SK-N-SH (cell line): Measurements from ENCODE around the gene SCAMP3. TPM values are rescaled to one million over a fixed set of nuclear protein-coding genes. Genes with fewer than 3 reads are reported as not detected.
A peak's percentile ranks its signal among the peaks of the same experiment; 100 is the strongest.
"Not testable (repeated sequence)": the region's sequence is repeated elsewhere in the genome, so short reads cannot be mapped to it uniquely, and the experiment has no call there.

ENCODE experiments used
- CTCF ChIA-PET: fragments of 300-600, 350-600 bp; formaldehyde crosslinking; extraction: SDS; loops from one replicate; lab custom pipeline; 2021; lab: Yijun Ruan, JAX
- POLR2A ChIA-PET: fragments of 350-600 bp; sonication (Branson Sonifier 250); formaldehyde crosslinking; extraction: SDS; loops from one replicate; lab custom pipeline; 2020; ENCODE audit warnings: antibody characterized with exemption, inconsistent platforms; lab: Yijun Ruan, JAX
- DNase-seq: peaks from one replicate; pipeline ENCODE4 v3.0.0; 2012
- H2AFZ ChIP-seq: fragments of 200-600 bp; sonication (generic); 2 replicates; pipeline ENCODE4 v1.8.1; 2016; ENCODE audit warnings: antibody characterized with exemption, mild to moderate bottlenecking, low read depth
- H3F3A ChIP-seq: fragments of 200-600 bp; sonication (generic); replicated peaks from 2 replicates; pipeline ENCODE3; 2016; ENCODE audit warnings: antibody characterized with exemption, mild to moderate bottlenecking; ENCODE audit not compliant: insufficient read depth
- H3K27ac ChIP-seq, 2 experiments: fragments of 200-500 bp in 1 of 2; fragments of 200-600 bp in 1 of 2; sonication (Bioruptor generic) in 1 of 2; sonication (generic), shearing (Covaris generic) in 1 of 2; 2 replicates each; pipeline versions ENCODE4 v1.5.1 to v1.6.1; 2014 to 2016; ENCODE audit warnings: low read depth in 2 of 2, inconsistent platforms in 1 of 2, low read length in 1 of 2, mild to moderate bottlenecking in 1 of 2, mixed read lengths in 1 of 2
- H3K27me3 ChIP-seq: fragments of 200-600 bp; sonication (generic), shearing (Covaris generic); 2 replicates; pipeline ENCODE4 v1.6.1; 2016; ENCODE audit warnings: mixed run types; ENCODE audit not compliant: insufficient read depth
- H3K36me3 ChIP-seq, 2 experiments: fragments of 200-500 bp in 1 of 2; fragments of 200-600 bp in 1 of 2; sonication (Bioruptor generic) in 1 of 2; sonication (generic) in 1 of 2; replicated peaks in 1 of 2; 2 replicates each; pipeline versions ENCODE3 to v1.5.1; 2014 to 2016; ENCODE audit warnings: low read length in 1 of 2, mild to moderate bottlenecking in 1 of 2; ENCODE audit not compliant: insufficient read depth in 2 of 2, control insufficient read depth in 1 of 2
- H3K4me1 ChIP-seq, 2 experiments: fragments of 200-500 bp in 1 of 2; fragments of 200-600 bp in 1 of 2; sonication (Bioruptor generic) in 1 of 2; sonication (generic), shearing (Covaris generic) in 1 of 2; 2 replicates each; pipeline versions ENCODE4 v1.5.1 to v1.6.1; 2014 to 2016; ENCODE audit warnings: low read depth in 1 of 2, low read length in 1 of 2, mixed run types in 1 of 2; ENCODE audit not compliant: insufficient read depth in 2 of 2, control insufficient read depth in 1 of 2
- H3K4me2 ChIP-seq: fragments of 200-600 bp; sonication (generic), shearing (Covaris generic); 2 replicates; pipeline ENCODE4 v1.6.1; 2017; ENCODE audit warnings: mixed run types
- H3K4me3 ChIP-seq, 2 experiments: fragments of 200-500 bp in 1 of 2; fragments of 200-600 bp in 1 of 2; sonication (Bioruptor generic) in 1 of 2; sonication (generic), shearing (Covaris generic) in 1 of 2; 2 replicates each; pipeline versions ENCODE4 v1.5.1 to v1.8.1; 2014 to 2016; ENCODE audit warnings: low read depth in 2 of 2, inconsistent platforms in 1 of 2, low read length in 1 of 2, mild to moderate bottlenecking in 1 of 2, mixed read lengths in 1 of 2, moderate library complexity in 1 of 2
- H3K79me2 ChIP-seq: fragments of 200-600 bp; sonication (generic); 2 replicates; pipeline ENCODE4 v1.8.1; 2017; ENCODE audit warnings: mild to moderate bottlenecking; ENCODE audit not compliant: insufficient read depth
- H3K9ac ChIP-seq: fragments of 200-600 bp; sonication (generic); 2 replicates; pipeline ENCODE4 v1.6.1; 2017; ENCODE audit warnings: mixed run types
- H3K9me2 ChIP-seq: fragments of 200-600 bp; sonication (generic); 2 replicates; pipeline ENCODE4 v1.6.1; 2017; ENCODE audit warnings: mixed run types
- H3K9me3 ChIP-seq: fragments of 200-600 bp; sonication (generic); 2 replicates; pipeline ENCODE4 v1.6.1; 2017; ENCODE audit warnings: mixed run types, mild to moderate bottlenecking, moderate library complexity
- H4K20me1 ChIP-seq: fragments of 200-600 bp; sonication (generic); 2 replicates; pipeline ENCODE4 v1.6.1; 2017; ENCODE audit warnings: mild to moderate bottlenecking, mixed run types; ENCODE audit not compliant: insufficient read depth
- EP300 ChIP-seq, 2 experiments: IDR thresholded peaks; 2 replicates each; pipeline versions ENCODE4 v1.4.0 to v1.6.1; 2012; ENCODE audit warnings: borderline replicate concordance in 1 of 2, low read depth in 1 of 2, low read length in 1 of 2
- GABPA ChIP-seq: IDR thresholded peaks from 2 replicates; pipeline ENCODE4 v1.4.0; 2012; ENCODE audit warnings: low read depth, mild to moderate bottlenecking
- JUND ChIP-seq: IDR thresholded peaks from 2 replicates; pipeline ENCODE4 v1.4.0; 2012
- REST ChIP-seq: IDR thresholded peaks from 2 replicates; pipeline ENCODE4 v1.6.1; 2012; ENCODE audit warnings: mild to moderate bottlenecking, low read depth, low read length, moderate library complexity
- WGBS: methylation state at CpG from one replicate; pipeline ENCODE4 v1.1.6; 2017; ENCODE audit warnings: low lambda C conversion rate; 5-methylcytosine and 5-hydroxymethylcytosine counted together
- polyA plus RNA-seq, 3 experiments: library from polyadenylated mRNA; depleted of rRNA; stranded (reverse); fragments of >200 nt; gene quantifications; 2 replicates each; pipeline ENCODE4 v1.2.3, GENCODE V29; 2012
- TF ChIP-seq, protein P1 (sequence below): IDR thresholded peaks from 2 replicates; pipeline ENCODE4 v1.4.0; 2012; ENCODE audit warnings: low read depth, borderline replicate concordance

The SCAMP3 gene
- polyA plus RNA-seq, 1 of the 3 experiments (the other 2 are of a cell fraction) = 193 TPM

GRCh38 chr1:155241069-155241679 lies 21.0 kb downstream of the SCAMP3 start (continued):
- TF ChIP-seq REST = no peak

DNA sequence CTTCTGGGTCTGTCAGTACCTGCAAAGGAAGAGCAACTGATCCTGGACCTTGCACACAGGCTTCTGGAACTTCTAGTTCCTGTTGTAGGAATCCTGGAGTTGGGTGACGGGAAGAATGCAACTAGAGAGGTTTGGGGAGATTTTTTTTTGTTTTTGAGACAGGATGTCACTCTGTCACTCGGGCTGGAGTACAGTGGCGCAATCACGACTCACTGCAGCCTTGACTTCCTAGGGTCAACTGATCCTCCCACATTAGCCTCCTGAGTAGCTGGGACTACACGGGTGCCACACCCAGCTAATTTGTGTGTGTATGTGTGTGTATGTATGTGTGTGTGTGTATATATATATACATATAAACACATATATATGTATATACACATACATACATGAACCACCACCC lies 25.7 kb downstream of the SCAMP3 start:
- Histone ChIP-seq H3K27me3 (no peaks in the 10 kb centered on the region), H3K4me2 (no peak overlapping the region), H3K9me3 (no peaks in the 10 kb centered on the region)
- TF ChIP-seq EP300 (IDR thresholded peaks at IDR 0.05; ENCODE audit: borderline replicate concordance in 1 of 2, low read depth in 1 of 2, low read length in 1 of 2) (no peak), JUND (no peak), GABPA (no peak)
- TF ChIP-seq, protein P1, sequence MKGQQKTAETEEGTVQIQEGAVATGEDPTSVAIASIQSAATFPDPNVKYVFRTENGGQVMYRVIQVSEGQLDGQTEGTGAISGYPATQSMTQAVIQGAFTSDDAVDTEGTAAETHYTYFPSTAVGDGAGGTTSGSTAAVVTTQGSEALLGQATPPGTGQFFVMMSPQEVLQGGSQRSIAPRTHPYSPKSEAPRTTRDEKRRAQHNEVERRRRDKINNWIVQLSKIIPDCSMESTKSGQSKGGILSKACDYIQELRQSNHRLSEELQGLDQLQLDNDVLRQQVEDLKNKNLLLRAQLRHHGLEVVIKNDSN = no peak
- TF ChIP-seq, all 33 proteins: peak for 0
- Histone ChIP-seq H2AFZ (no peak overlapping the region), H4K20me1 (no peaks in the 10 kb centered on the region), H3F3A (no peaks in the 10 kb centered on the region), H3K36me3 (peaks cover 0 to 9% of the 10 kb centered on the region in 2 experiments), H3K4me1 (peaks cover 0 to 8% of the 10 kb centered on the region in 2 experiments; a peak in 3 of 4 replicates), H3K9me2 (no peaks in the 10 kb centered on the region), H3K4me3 (no peak overlapping the region), H3K27ac (no peak overlapping the region), H3K9ac (no peak overlapping the region), H3K79me2 (peaks cover 8% of the 10 kb centered on the region; the same call in 1 of the 2 replicates)
- ChIA-PET POLR2A (no interaction called here), CTCF (interaction anchor here (0.6 to 0.8 kb wide), 2 partner anchors 14 to 17 kb away, joined by 3 to 4 read pairs; no protein-coding TSS in a partner anchor)
- 74% methylated on average over 5 of the region's 5 CpGs for WGBS
- no peak for DNase-seq

DNA sequence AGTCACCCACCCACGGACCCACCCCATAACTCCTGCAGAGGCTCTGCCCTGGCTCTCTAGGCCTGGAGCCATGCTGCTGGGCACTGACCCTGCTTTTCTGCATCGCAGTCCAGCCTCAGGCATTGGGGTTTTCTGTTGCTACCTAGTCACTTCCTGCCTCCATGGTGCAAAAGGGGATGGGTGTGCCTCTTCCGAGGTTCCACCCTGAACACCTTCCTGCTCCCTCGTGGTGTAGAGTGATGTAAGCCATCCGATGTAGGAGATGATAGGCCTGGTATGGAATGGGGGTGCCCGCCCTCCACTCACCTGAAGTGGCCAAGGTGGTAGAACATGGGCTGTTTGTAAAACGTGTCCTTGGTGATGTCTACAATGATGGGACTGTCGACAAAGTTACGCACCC lies 26.8 kb downstream of the SCAMP3 start:
- H3K9ac ChIP-seq, H3K9me3 ChIP-seq, H3K4me2 ChIP-seq, H3K36me3 ChIP-seq, H3K27me3 ChIP-seq, H3F3A ChIP-seq, H4K20me1 ChIP-seq, H3K79me2 ChIP-seq, H3K4me3 ChIP-seq, CTCF ChIA-PET, H3K27ac ChIP-seq, DNase-seq, POLR2A ChIA-PET, H3K4me1 ChIP-seq, H3K9me2 ChIP-seq, H2AFZ ChIP-seq: not testable (repeated sequence)
- WGBS = 90% methylated on average over 4 of the region's 9 CpGs

DNA sequence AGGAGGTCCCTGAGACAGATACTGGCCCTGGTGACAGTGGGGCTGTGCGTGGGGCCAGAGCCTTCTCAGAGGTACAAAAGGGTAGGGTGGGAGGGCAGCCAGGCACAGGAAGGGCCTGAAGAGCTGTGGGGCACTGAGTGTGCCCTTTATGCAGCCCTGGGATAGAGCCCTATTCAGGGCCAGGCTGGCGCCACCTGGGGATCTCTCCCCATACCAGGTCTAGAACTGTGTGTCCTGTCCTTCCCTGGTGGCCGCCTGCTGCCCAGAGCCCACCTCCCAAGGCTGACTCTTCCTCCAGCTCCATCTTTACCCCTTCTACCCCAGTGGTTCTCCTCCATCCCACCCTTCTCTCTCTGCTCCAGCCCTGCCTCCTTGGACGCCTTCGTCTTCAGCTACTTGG lies 28.7 kb downstream of the SCAMP3 start:
- DNase-seq, H3K9ac ChIP-seq, H2AFZ ChIP-seq, H3K4me3 ChIP-seq, H3K9me2 ChIP-seq, H3K4me2 ChIP-seq, H3K36me3 ChIP-seq, H3K27ac ChIP-seq, H3K27me3 ChIP-seq, H3K79me2 ChIP-seq, CTCF ChIA-PET, H3F3A ChIP-seq, H3K4me1 ChIP-seq, H3K9me3 ChIP-seq, H4K20me1 ChIP-seq, POLR2A ChIA-PET: not testable (repeated sequence)
- WGBS = 100% methylated on average over 1 of the region's 5 CpGs

DNA sequence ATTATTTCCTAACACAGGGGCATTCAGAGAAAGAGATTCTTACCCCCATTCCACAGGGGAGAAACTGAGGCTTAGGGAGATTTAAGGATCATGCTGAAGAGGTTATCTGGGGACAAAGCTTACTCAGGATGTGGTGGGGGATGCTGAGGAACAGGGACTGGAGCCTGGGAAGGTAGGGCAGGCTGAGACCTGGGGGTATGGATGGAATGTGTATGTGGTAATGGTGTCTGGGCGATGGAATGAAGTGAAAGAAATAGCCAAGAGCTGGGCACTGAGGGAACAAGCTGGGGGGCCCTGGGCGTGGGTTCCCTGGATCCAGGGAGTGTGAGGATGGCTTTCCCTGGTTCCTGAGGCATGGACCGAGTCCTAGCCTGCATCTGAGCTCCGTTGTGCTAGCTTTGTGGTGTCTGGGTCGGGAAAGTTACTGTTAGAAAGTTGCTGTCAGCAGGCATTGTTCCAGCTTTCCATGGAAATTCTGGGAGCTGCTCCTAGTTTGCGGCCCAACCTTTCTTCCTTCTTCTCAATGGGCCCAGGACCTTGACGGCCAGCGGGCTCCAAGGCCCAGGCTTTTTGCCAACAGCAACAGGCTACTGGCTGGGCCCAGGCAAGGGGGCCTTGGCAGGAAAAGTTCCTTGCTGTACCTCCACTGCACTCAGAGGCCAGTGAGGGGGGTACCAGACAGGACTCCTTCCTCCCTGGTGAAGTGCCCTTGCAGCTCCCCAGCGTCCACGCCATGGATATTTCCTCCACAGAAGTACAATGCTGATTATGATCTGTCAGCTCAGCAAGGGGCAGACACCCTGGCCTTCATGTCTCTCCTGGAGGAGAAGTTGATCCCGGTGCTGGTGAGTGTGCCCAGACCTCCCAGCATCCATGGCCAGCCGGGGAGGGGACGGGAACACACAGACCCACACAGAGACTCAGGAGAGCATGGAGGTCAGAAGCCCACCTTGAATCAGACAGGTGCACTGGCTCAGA lies 29.9 kb downstream of the SCAMP3 start:
- H3K27me3 ChIP-seq, POLR2A ChIA-PET, H3K4me1 ChIP-seq, H3K9me2 ChIP-seq, H3K9ac ChIP-seq, H3K79me2 ChIP-seq, H2AFZ ChIP-seq, H3K4me2 ChIP-seq, H3K36me3 ChIP-seq, DNase-seq, H4K20me1 ChIP-seq, H3F3A ChIP-seq, H3K4me3 ChIP-seq, H3K9me3 ChIP-seq: not testable (repeated sequence)
- WGBS = 82% methylated on average over 7 of the region's 13 CpGs
- CTCF ChIA-PET = interaction anchor here (0.7 to 1.1 kb wide), 2 partner anchors 39 to 93 kb away, joined by 3 to 4 read pairs; no protein-coding TSS in a partner anchor
- peak overlapping the region in 1 of 2 experiments; percentile 28; a peak in 1 of 4 replicates for H3K27ac ChIP-seq
